GM10248 (cell line): Measurements from ENCODE around the gene IL1RAPL1.

Source experiments
- CTCF ChIA-PET: fragments of 300-600 bp; sonication (Branson Sonifier 250); formaldehyde crosslinking; extraction: SDS; loops from one replicate; lab custom pipeline; 2021; ENCODE audit warnings: antibody characterized with exemption; lab: Yijun Ruan, JAX
- POLR2A ChIA-PET: fragments of 350-650 bp; sonication (Branson Sonifier 250); formaldehyde crosslinking; extraction: SDS; loops from one replicate; lab custom pipeline; 2020; ENCODE audit warnings: antibody characterized with exemption; lab: Yijun Ruan, JAX
- DNase-seq: peaks from one replicate; pipeline ENCODE4 v3.0.0; 2012; ENCODE audit errors: extremely low spot score
- CTCF ChIP-seq: IDR thresholded peaks from 2 replicates; pipeline ENCODE4 v1.5.1; 2012; ENCODE audit warnings: mild to moderate bottlenecking, low read depth; ENCODE audit errors: extremely low read depth, missing control alignments, control extremely low read depth

The IL1RAPL1 gene

GRCh38 chrX:28639451-28639850 lies 52.2 kb downstream of the IL1RAPL1 start:
- TF ChIP-seq CTCF = no peak
- ChIA-PET POLR2A (no interaction called here), CTCF (no interaction called here)
- DNase-seq = no peak

- ChIA-PET POLR2A (no interaction called here), CTCF (no interaction called here)
- DNase-seq = no peak
- TF ChIP-seq CTCF = no peak
Measured at GRCh38 chrX:28649541-28649940, 62.3 kb downstream of the IL1RAPL1 start.

- no peak for TF ChIP-seq CTCF
- POLR2A ChIA-PET = no interaction called here
- CTCF ChIA-PET = no interaction called here
- DNase-seq = no peak
Measured at GRCh38 chrX:28651186-28651585, 63.9 kb downstream of the IL1RAPL1 start.

- POLR2A ChIA-PET = no interaction called here
- CTCF ChIA-PET = no interaction called here
- no peak for TF ChIP-seq CTCF
- no peak for DNase-seq
Measured at GRCh38 chrX:28659269-28659668, 72.0 kb downstream of the IL1RAPL1 start.

GRCh38 chrX:28665778-28666177 lies 78.5 kb downstream of the IL1RAPL1 start:
- ChIA-PET POLR2A (no interaction called here), CTCF (no interaction called here)
- DNase-seq = no peak
- TF ChIP-seq CTCF = no peak

- no peak for TF ChIP-seq CTCF
- ChIA-PET CTCF (no interaction called here), POLR2A (no interaction called here)
- DNase-seq = no peak
Measured at GRCh38 chrX:28668303-28668702, 81.1 kb downstream of the IL1RAPL1 start.

GRCh38 chrX:28668957-28669356 lies 81.7 kb downstream of the IL1RAPL1 start:
- ChIA-PET POLR2A (no interaction called here), CTCF (no interaction called here)
- DNase-seq = no peak
- no peak for TF ChIP-seq CTCF
